GM19372 (cell line): ENCODE results near the gene KIAA0753.
"Not testable (repeated sequence)": the region's sequence is repeated elsewhere in the genome, so short reads cannot be mapped to it uniquely, and the experiment has no call there.

Source experiments
- ATAC-seq: cut with Tn5 transposase; IDR thresholded peaks from one replicate; pipeline ENCODE4 v1.9.1; 2021; ENCODE audit warnings: mild to moderate bottlenecking, low read depth, moderate library complexity; ENCODE audit not compliant: unreplicated experiment

The KIAA0753 gene

GRCh38 chr17:6669479-6670212, 29.1 kb upstream of the KIAA0753 start:
- ATAC-seq, result no peak

- ATAC-seq, result no peak
Observed at GRCh38 chr17:6668727-6669425, 28.4 kb upstream of the KIAA0753 start.

GRCh38 chr17:6668219-6668618, 27.7 kb upstream of the KIAA0753 start:
- no peak for ATAC-seq

- no peak for ATAC-seq
Observed at GRCh38 chr17:6667516-6667915, 27.0 kb upstream of the KIAA0753 start.

- no peak for ATAC-seq
Observed at GRCh38 chr17:6666557-6666956, 26.0 kb upstream of the KIAA0753 start.

- ATAC-seq, result no peak
Observed at GRCh38 chr17:6666077-6666521, 25.6 kb upstream of the KIAA0753 start.

GRCh38 chr17:6663200-6663599, 22.7 kb upstream of the KIAA0753 start:
- not testable (repeated sequence) for ATAC-seq

GRCh38 chr17:6661464-6661848, 20.9 kb upstream of the KIAA0753 start:
- no peak for ATAC-seq

GRCh38 chr17:6660805-6661463, 20.4 kb upstream of the KIAA0753 start:
- peak; percentile 67 for ATAC-seq

GRCh38 chr17:6660101-6660500, 19.6 kb upstream of the KIAA0753 start:
- no peak for ATAC-seq

- not testable (repeated sequence) for ATAC-seq
Observed at GRCh38 chr17:6658411-6658810, 17.9 kb upstream of the KIAA0753 start.

GRCh38 chr17:6657633-6658287, 17.2 kb upstream of the KIAA0753 start:
- ATAC-seq, result no peak

- ATAC-seq, result not testable (repeated sequence)
Observed at GRCh38 chr17:6656797-6657632, 16.5 kb upstream of the KIAA0753 start.

GRCh38 chr17:6655732-6656361, 15.3 kb upstream of the KIAA0753 start:
- not testable (repeated sequence) for ATAC-seq

GRCh38 chr17:6654841-6655731, 14.6 kb upstream of the KIAA0753 start:
- ATAC-seq, result no peak

- no peak for ATAC-seq
Observed at GRCh38 chr17:6651919-6652452, 11.5 kb upstream of the KIAA0753 start.

GRCh38 chr17:6651354-6651918, 10.9 kb upstream of the KIAA0753 start, which contains the start of the genes C17orf100 and MED31:
TSS of gene C17orf100 (plus strand) at chr17:6651762. CDS start at chr17:6651914, 152 bp downstream.
TSS of gene MED31 (minus strand) at chr17:6651605. CDS start at chr17:6651528, 77 bp downstream.
- ATAC-seq, result peak; percentile 76

GRCh38 chr17:6648181-6648580, 7.7 kb upstream of the KIAA0753 start:
- no peak for ATAC-seq
